Femur (tissue), 1 donor: ENCODE measurements around the gene ITLN1.
"Not testable (repeated sequence)": the region's sequence is repeated elsewhere in the genome, so short reads cannot be mapped to it uniquely, and the experiment has no call there.

Experiments
- DNase-seq: peaks from one replicate; pipeline ENCODE4 v3.0.0-alpha.2; 2017

Gene ITLN1

GRCh38 chr1:160885042-160885441, at the start of gene ITLN1:
TSS of gene ITLN1 (minus strand) at chr1:160885180. CDS start at chr1:160884877, 303 bp downstream.
- DNase-seq, result no peak

GRCh38 chr1:160933305-160933704, 48.3 kb upstream of the ITLN1 start:
- DNase-seq, result not testable (repeated sequence)

GRCh38 chr1:160925652-160926244, 40.8 kb upstream of the ITLN1 start:
- DNase-seq, result no peak

GRCh38 chr1:160924791-160925651, 40.0 kb upstream of the ITLN1 start:
- DNase-seq, result no peak

GRCh38 chr1:160916666-160917065, 31.7 kb upstream of the ITLN1 start:
- no peak for DNase-seq

GRCh38 chr1:160913229-160913628, 28.2 kb upstream of the ITLN1 start:
- DNase-seq, result not testable (repeated sequence)

- no peak for DNase-seq
Measured at GRCh38 chr1:160911925-160912324, 26.9 kb upstream of the ITLN1 start.

- DNase-seq, result no peak
Measured at GRCh38 chr1:160911441-160911840, 26.5 kb upstream of the ITLN1 start.

- DNase-seq, result no peak
Measured at GRCh38 chr1:160910170-160910750, 25.3 kb upstream of the ITLN1 start.

GRCh38 chr1:160907976-160908375, 23.0 kb upstream of the ITLN1 start:
- DNase-seq, result no peak

- no peak for DNase-seq
Measured at GRCh38 chr1:160905617-160905989, 20.6 kb upstream of the ITLN1 start.

GRCh38 chr1:160904783-160905616, 20.0 kb upstream of the ITLN1 start:
- no peak for DNase-seq

- DNase-seq, result not testable (repeated sequence)
Measured at GRCh38 chr1:160902251-160902650, 17.3 kb upstream of the ITLN1 start.

GRCh38 chr1:160901768-160902167, 16.8 kb upstream of the ITLN1 start:
- no peak for DNase-seq

GRCh38 chr1:160900683-160901082, 15.7 kb upstream of the ITLN1 start:
- not testable (repeated sequence) for DNase-seq

GRCh38 chr1:160894368-160895135, 9.6 kb upstream of the ITLN1 start:
- not testable (repeated sequence) for DNase-seq

GRCh38 chr1:160891474-160891873, 6.5 kb upstream of the ITLN1 start:
- no peak for DNase-seq

GRCh38 chr1:160888926-160889325, 3.9 kb upstream of the ITLN1 start:
- no peak for DNase-seq

- no peak for DNase-seq
Measured at GRCh38 chr1:160887071-160887470, 2.1 kb upstream of the ITLN1 start.

- DNase-seq, result no peak
Measured at GRCh38 chr1:160884579-160884978, 401 bp downstream of the ITLN1 start.

- no peak for DNase-seq
Measured at GRCh38 chr1:160883581-160884513, 1.1 kb downstream of the ITLN1 start.
